ENCODE results near the gene CCDC150. TPM values are rescaled to one million over a fixed set of nuclear protein-coding genes. Genes with fewer than 3 reads are reported as not detected.

CCDC150 gene
- total and polyA plus RNA-seq, 2 of the 8 experiments (the other 6 are each of a cell fraction or from before 2014, with no cell fraction given): 8.3 to 31.9 TPM

GRCh38 chr2:196639180-196640030 is at the start of gene CCDC150 (continued):
- TF ChIP-seq, protein P1, sequence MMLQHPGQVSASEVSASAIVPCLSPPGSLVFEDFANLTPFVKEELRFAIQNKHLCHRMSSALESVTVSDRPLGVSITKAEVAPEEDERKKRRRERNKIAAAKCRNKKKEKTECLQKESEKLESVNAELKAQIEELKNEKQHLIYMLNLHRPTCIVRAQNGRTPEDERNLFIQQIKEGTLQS (IDR thresholded peaks at IDR 0.05; ENCODE audit: insufficient read depth, low read depth, low read length): peak; percentile 87
- peak; percentile 85 for TF ChIP-seq NRF1 (IDR thresholded peaks at IDR 0.05; ENCODE audit: low read depth, low read length)
- peak; percentile 81; the same call in 1 of the 2 replicates for TF ChIP-seq POLR2AphosphoS5 (IDR thresholded peaks at IDR 0.05; ENCODE audit: low read depth, low read length)
- peak; percentile 94 for TF ChIP-seq TBP (IDR thresholded peaks at IDR 0.05; ENCODE audit: low read depth, low read length)
- TF ChIP-seq, protein P2, sequence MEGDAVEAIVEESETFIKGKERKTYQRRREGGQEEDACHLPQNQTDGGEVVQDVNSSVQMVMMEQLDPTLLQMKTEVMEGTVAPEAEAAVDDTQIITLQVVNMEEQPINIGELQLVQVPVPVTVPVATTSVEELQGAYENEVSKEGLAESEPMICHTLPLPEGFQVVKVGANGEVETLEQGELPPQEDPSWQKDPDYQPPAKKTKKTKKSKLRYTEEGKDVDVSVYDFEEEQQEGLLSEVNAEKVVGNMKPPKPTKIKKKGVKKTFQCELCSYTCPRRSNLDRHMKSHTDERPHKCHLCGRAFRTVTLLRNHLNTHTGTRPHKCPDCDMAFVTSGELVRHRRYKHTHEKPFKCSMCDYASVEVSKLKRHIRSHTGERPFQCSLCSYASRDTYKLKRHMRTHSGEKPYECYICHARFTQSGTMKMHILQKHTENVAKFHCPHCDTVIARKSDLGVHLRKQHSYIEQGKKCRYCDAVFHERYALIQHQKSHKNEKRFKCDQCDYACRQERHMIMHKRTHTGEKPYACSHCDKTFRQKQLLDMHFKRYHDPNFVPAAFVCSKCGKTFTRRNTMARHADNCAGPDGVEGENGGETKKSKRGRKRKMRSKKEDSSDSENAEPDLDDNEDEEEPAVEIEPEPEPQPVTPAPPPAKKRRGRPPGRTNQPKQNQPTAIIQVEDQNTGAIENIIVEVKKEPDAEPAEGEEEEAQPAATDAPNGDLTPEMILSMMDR (IDR thresholded peaks at IDR 0.05; ENCODE audit: control extremely low read depth in 1 of 3, insufficient read depth in 1 of 3, low read depth in 1 of 3, low read length in 3 of 3): peak; percentile 19 to 45 (median 33)
- TF ChIP-seq GTF2F1 (IDR thresholded peaks at IDR 0.05; ENCODE audit: borderline replicate concordance, low read depth, low read length): 0 out of 2 replicates have a peak, but pooled peaks have one; percentile 11
- TF ChIP-seq HDAC2 (IDR thresholded peaks at IDR 0.05; ENCODE audit: borderline replicate concordance in 1 of 2, low read depth in 2 of 2, low read length in 2 of 2): no peak
- TF ChIP-seq, protein P3, sequence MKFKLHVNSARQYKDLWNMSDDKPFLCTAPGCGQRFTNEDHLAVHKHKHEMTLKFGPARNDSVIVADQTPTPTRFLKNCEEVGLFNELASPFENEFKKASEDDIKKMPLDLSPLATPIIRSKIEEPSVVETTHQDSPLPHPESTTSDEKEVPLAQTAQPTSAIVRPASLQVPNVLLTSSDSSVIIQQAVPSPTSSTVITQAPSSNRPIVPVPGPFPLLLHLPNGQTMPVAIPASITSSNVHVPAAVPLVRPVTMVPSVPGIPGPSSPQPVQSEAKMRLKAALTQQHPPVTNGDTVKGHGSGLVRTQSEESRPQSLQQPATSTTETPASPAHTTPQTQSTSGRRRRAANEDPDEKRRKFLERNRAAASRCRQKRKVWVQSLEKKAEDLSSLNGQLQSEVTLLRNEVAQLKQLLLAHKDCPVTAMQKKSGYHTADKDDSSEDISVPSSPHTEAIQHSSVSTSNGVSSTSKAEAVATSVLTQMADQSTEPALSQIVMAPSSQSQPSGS (IDR thresholded peaks at IDR 0.05; ENCODE audit: low read length): 0 out of 2 replicates have a peak, but pooled peaks have one; percentile 38
